ENCODE results near the gene KCTD21. TPM values are rescaled to one million over a fixed set of nuclear protein-coding genes. Genes with fewer than 3 reads are reported as not detected.

KCTD21 gene
- total and polyA plus RNA-seq, 2 donors (not counting 1 experiment from before 2014, with no cell fraction given), result 4.3 to 8.0 TPM

- WGBS (ENCODE audit: insufficient coverage), result 92% methylated on average over 4 of the region's 6 CpGs
- DNase-seq (no peak), ATAC-seq (ENCODE audit: low read depth) (no peak)
- Histone ChIP-seq H3K79me2 (ENCODE audit: control insufficient read depth, insufficient read depth, low read length) (no peaks in the 10 kb centered on the region), H3K9me3 (ENCODE audit: control extremely low read depth in 1 of 3, control insufficient read depth in 2 of 3, insufficient read depth in 1 of 3, low read length in 2 of 3) (peaks cover 0 to 3% (median 0%) of the 10 kb centered on the region in 3 donors), H3K27ac (ENCODE audit: low read length in 2 of 2) (no peak overlapping the region), H4K20me1 (ENCODE audit: control insufficient read depth, insufficient read depth, low read length, poor library complexity, severe bottlenecking) (no peaks in the 10 kb centered on the region), H3K27me3 (replicated peaks in 1 of 4; ENCODE audit: control extremely low read depth in 1 of 4, control insufficient read depth in 3 of 4, insufficient read depth in 4 of 4, low read length in 3 of 4) (no peaks in the 10 kb centered on the region), H3K36me3 (replicated peaks in 1 of 2; ENCODE audit: control extremely low read depth in 1 of 2, control insufficient read depth in 1 of 2, extremely low read depth in 1 of 2, insufficient read depth in 2 of 2, low read length in 1 of 2) (peaks cover 0 to 4% of the 10 kb centered on the region in 2 experiments), H3K4me2 (replicated peaks; ENCODE audit: low read depth, low read length, poor library complexity, severe bottlenecking) (no peak overlapping the region), H3K4me1 (ENCODE audit: control insufficient read depth in 2 of 2, insufficient read depth in 2 of 2, low read length in 2 of 2) (peaks cover 14 to 15% of the 10 kb centered on the region in 2 donors), H3K4me3 (ENCODE audit: control extremely low read depth in 1 of 5, extremely low read depth in 1 of 5, insufficient read depth in 1 of 5, low read depth in 2 of 5, low read length in 4 of 5) (no peak overlapping the region), H2AFZ (ENCODE audit: insufficient read depth, low read depth, low read length, poor library complexity, severe bottlenecking) (no peak overlapping the region), H3K9ac (ENCODE audit: low read length) (no peak overlapping the region)
- intact Hi-C loops (cut with micrococcal nuclease), result no loop called here
- Mint-ChIP-seq H3K4me3 (no peak overlapping the region), H3K27me3 (no peaks in the 10 kb centered on the region), H3K9me3 (ENCODE audit: insufficient read depth) (no peaks in the 10 kb centered on the region), H3K4me1 (peaks cover 19% of the 10 kb centered on the region), H3K27ac (no peak overlapping the region)
- TF ChIP-seq EZH2 (IDR thresholded peaks at IDR 0.05; ENCODE audit: borderline replicate concordance, insufficient read depth, low read depth, low read length, poor library complexity, severe bottlenecking) (no peak), CTCF (IDR thresholded peaks at IDR 0.05) (no peak)
- CTCF ChIA-PET, result no interaction called here
- POLR2A ChIA-PET, result no interaction called here
Observed at GRCh38 chr11:78199015-78199652, 10.7 kb upstream of the KCTD21 start.

GRCh38 chr11:78197816-78198215 lies 9.4 kb upstream of the KCTD21 start:
- ChIA-PET CTCF (no interaction called here), POLR2A (no interaction called here)
- H3K4me1 Mint-ChIP-seq, result peaks cover 18% of the 10 kb centered on the region
- Histone ChIP-seq H3K4me2 (replicated peaks; ENCODE audit: low read depth, low read length, poor library complexity, severe bottlenecking) (no peak overlapping the region), H2AFZ (ENCODE audit: insufficient read depth, low read depth, low read length, poor library complexity, severe bottlenecking) (no peak overlapping the region), H3K9ac (ENCODE audit: low read length) (no peak overlapping the region), H3K4me3 (ENCODE audit: control extremely low read depth in 1 of 5, extremely low read depth in 1 of 5, insufficient read depth in 1 of 5, low read depth in 2 of 5, low read length in 4 of 5) (no peak overlapping the region), H3K4me1 (ENCODE audit: control insufficient read depth in 2 of 2, insufficient read depth in 2 of 2, low read length in 2 of 2) (peaks cover 13% of the 10 kb centered on the region in 2 donors), H3K9me3 (ENCODE audit: control extremely low read depth in 1 of 3, control insufficient read depth in 2 of 3, insufficient read depth in 1 of 3, low read length in 2 of 3) (peaks cover 0 to 3% (median 0%) of the 10 kb centered on the region in 3 donors), H3K79me2 (ENCODE audit: control insufficient read depth, insufficient read depth, low read length) (no peaks in the 10 kb centered on the region), H3K27me3 (replicated peaks in 1 of 4; ENCODE audit: control extremely low read depth in 1 of 4, control insufficient read depth in 3 of 4, insufficient read depth in 4 of 4, low read length in 3 of 4) (no peaks in the 10 kb centered on the region), H3K36me3 (replicated peaks in 1 of 2; ENCODE audit: control extremely low read depth in 1 of 2, control insufficient read depth in 1 of 2, extremely low read depth in 1 of 2, insufficient read depth in 2 of 2, low read length in 1 of 2) (peaks cover 0 to 4% of the 10 kb centered on the region in 2 experiments), H3K27ac (ENCODE audit: low read length in 2 of 2) (no peak overlapping the region), H4K20me1 (ENCODE audit: control insufficient read depth, insufficient read depth, low read length, poor library complexity, severe bottlenecking) (no peaks in the 10 kb centered on the region)
- H3K27ac Mint-ChIP-seq, result no peak overlapping the region
- intact Hi-C loops (cut with micrococcal nuclease), result no loop called here
- no peaks in the 10 kb centered on the region for H3K9me3 Mint-ChIP-seq (ENCODE audit: insufficient read depth)
- H3K27me3 Mint-ChIP-seq, result no peaks in the 10 kb centered on the region
- no peak overlapping the region for H3K4me3 Mint-ChIP-seq
- ATAC-seq (ENCODE audit: low read depth) (no peak), DNase-seq (no peak)
- TF ChIP-seq CTCF (IDR thresholded peaks at IDR 0.05) (no peak), EZH2 (IDR thresholded peaks at IDR 0.05; ENCODE audit: borderline replicate concordance, insufficient read depth, low read depth, low read length, poor library complexity, severe bottlenecking) (no peak)
- 95% methylated on average over 7 of the region's 8 CpGs for WGBS (ENCODE audit: insufficient coverage)
